Activated B cell treated with CpG ODN at 0.5 μM for 24 hours (primary cell): ENCODE measurements around the gene CD101. TPM values are rescaled to one million over a fixed set of nuclear protein-coding genes. Genes with fewer than 3 reads are reported as not detected.

Experiments used
- ATAC-seq: fragments of 200-7000 bp; cut with Tn5 transposase; one replicate; pipeline ENCODE4 v1.10.0; 2021; ENCODE audit warnings: low read depth, mild to moderate bottlenecking, moderate library complexity
- CTCF ChIA-PET: fragments of 350-600 bp; sonication (Branson Sonifier 250); formaldehyde crosslinking; loops from one replicate; lab custom pipeline; 2021; ENCODE audit warnings: antibody characterized with exemption; lab: Charles Lee
- POLR2A ChIA-PET: fragments of 350-600 bp; sonication (Branson Sonifier 250); formaldehyde crosslinking; loops from one replicate; lab custom pipeline; 2021; ENCODE audit warnings: antibody characterized with exemption; lab: Charles Lee
- DNase-seq: peaks from one replicate; pipeline ENCODE4 v3.0.0; 2022
- H3K27ac Mint-ChIP-seq: one replicate; pipeline ENCODE4 v1.8.0; 2020; ENCODE audit warnings: mixed read lengths
- H3K27me3 Mint-ChIP-seq: one replicate; pipeline ENCODE4 v1.8.0; 2021; ENCODE audit warnings: mixed read lengths
- H3K36me3 Mint-ChIP-seq: one replicate; pipeline ENCODE4 v1.8.0; 2021; ENCODE audit warnings: low read depth, mixed read lengths
- H3K4me1 Mint-ChIP-seq: one replicate; pipeline ENCODE4 v1.8.0; 2021; ENCODE audit warnings: mixed read lengths
- H3K4me3 Mint-ChIP-seq: one replicate; pipeline ENCODE4 v1.8.0; 2020; ENCODE audit warnings: mild to moderate bottlenecking, mixed read lengths
- H3K9me3 Mint-ChIP-seq: one replicate; pipeline ENCODE4 v1.8.0; 2020; ENCODE audit warnings: mixed read lengths
- intact Hi-C: fragments of 100-400 bp; cut with micrococcal nuclease; formaldehyde crosslinking; loops from one replicate; pipeline ENCODE4 v1.15.1; 2024
- total RNA-seq: library from RNA; stranded (reverse); gene quantifications from 2 replicates; pipeline ENCODE4 v1.2.3, GENCODE V29; 2022
- TF ChIP-seq, protein P1 (sequence below): fragments of 200-600 bp; IDR thresholded peaks from one replicate; pipeline ENCODE4 v1.8.0; 2022; ENCODE audit warnings: antibody characterized with exemption, mild to moderate bottlenecking

CD101 gene
- total RNA-seq, 1 donor from 2014 or later, result 0.42 TPM

DNA sequence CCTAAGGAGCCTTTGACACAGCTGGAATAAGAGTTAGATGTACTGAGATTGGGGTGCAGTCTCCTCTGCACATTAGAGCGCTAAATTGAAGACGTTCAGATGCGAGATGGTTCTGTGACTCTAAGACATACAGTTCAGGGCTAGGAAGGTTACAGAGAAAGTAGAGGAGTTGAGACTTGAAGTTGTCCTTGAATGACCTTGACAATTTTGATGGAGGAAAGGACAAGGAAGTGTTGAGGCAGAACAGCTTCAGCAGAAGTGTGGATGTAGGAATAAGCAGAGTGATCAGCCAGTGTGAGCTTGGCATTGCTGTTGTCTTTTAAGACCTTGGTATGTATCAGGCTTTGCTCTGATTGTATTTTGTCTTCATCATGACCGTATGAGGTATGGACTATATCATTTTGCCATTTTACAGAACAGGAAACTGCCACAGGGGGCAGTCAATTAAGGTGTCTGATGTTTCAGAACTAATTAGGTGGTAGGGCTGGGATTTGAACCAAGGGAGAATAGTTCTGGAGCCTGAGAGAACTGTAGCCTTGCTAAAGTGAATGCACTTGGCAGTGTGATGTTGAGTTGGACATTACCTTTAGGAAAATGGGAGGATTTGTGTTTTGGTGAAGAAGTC, 67.8 kb downstream of the CD101 start:
- Mint-ChIP-seq H3K36me3 (peaks cover 16% of the 10 kb centered on the region), H3K27ac (no peak overlapping the region), H3K4me3 (no peak overlapping the region), H3K9me3 (no peaks in the 10 kb centered on the region), H3K27me3 (no peaks in the 10 kb centered on the region), H3K4me1 (peaks cover 3% of the 10 kb centered on the region)
- intact Hi-C loops, result loop anchor here (5.0 to 10.0 kb wide), 2 partner anchors 443 to 465 kb away; no protein-coding TSS in a partner anchor
- ChIA-PET POLR2A (no interaction called here), CTCF (interaction anchor here (0.6 to 2.7 kb wide), 4 partner anchors 59 to 930 kb away, joined by 3 to 31 read pairs (median 4); no protein-coding TSS in a partner anchor)
- TF ChIP-seq, protein P1, sequence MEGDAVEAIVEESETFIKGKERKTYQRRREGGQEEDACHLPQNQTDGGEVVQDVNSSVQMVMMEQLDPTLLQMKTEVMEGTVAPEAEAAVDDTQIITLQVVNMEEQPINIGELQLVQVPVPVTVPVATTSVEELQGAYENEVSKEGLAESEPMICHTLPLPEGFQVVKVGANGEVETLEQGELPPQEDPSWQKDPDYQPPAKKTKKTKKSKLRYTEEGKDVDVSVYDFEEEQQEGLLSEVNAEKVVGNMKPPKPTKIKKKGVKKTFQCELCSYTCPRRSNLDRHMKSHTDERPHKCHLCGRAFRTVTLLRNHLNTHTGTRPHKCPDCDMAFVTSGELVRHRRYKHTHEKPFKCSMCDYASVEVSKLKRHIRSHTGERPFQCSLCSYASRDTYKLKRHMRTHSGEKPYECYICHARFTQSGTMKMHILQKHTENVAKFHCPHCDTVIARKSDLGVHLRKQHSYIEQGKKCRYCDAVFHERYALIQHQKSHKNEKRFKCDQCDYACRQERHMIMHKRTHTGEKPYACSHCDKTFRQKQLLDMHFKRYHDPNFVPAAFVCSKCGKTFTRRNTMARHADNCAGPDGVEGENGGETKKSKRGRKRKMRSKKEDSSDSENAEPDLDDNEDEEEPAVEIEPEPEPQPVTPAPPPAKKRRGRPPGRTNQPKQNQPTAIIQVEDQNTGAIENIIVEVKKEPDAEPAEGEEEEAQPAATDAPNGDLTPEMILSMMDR, result no peak
- no peak for ATAC-seq
- DNase-seq, result no peak

DNA sequence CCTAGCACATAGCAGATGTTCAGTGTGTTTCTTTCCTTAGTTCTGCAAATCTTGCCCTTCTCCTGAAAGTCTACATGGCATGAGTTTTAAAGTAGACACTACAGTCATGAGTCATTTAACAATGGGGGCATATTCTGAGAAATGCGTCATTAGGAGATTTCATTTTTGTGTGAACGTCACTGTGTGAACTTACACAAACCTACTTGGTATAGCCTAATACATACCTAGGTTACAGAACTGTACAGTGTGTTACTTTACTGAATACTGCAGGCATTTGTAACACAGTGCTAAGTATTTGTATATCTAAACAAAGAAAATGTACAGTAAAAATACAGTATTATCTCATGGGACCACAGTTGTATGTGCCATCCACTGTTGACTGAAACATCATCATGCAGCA, 68.6 kb downstream of the CD101 start:
- Mint-ChIP-seq H3K27ac (no peak overlapping the region), H3K9me3 (no peaks in the 10 kb centered on the region), H3K4me3 (no peak overlapping the region), H3K4me1 (peaks cover 3% of the 10 kb centered on the region), H3K27me3 (no peaks in the 10 kb centered on the region), H3K36me3 (peaks cover 20% of the 10 kb centered on the region)
- TF ChIP-seq, protein P1, result no peak
- ChIA-PET POLR2A (no interaction called here), CTCF (interaction anchor here (1.2 to 1.9 kb wide), 2 partner anchors 59 to 931 kb away, joined by 3 to 4 read pairs; no protein-coding TSS in a partner anchor)
- DNase-seq (no peak), ATAC-seq (no peak)
- intact Hi-C loops, result no loop called here

DNA sequence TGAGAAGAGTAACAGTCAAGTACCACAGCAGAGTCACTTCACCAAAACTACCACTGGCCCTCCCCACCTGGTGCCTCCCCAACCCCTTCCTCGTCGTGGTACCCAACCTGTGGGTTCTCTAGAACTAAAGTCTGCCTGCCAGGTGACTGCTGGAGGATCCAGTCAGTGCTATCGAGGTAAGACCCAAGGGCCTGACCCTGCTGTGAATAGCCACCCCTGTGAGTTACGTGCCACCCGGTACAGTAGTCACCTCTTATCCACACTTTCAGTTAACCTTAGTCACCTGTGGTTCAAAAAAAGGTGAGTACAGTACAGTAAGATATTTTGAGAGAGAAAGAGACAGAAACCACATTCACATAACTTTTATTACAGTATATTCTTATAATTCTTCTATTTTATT, 75.1 kb downstream of the CD101 start:
- no peak overlapping the region for H3K4me3 Mint-ChIP-seq
- DNase-seq (no peak), ATAC-seq (no peak)
- peaks cover 70% of the 10 kb centered on the region for H3K36me3 Mint-ChIP-seq
- no peaks in the 10 kb centered on the region for H3K4me1 Mint-ChIP-seq
- intact Hi-C loops, result no loop called here
- ChIA-PET POLR2A (no interaction called here), CTCF (interaction anchor here (1.0 kb wide), 1 partner anchor 339 kb away, joined by 3 read pairs; no protein-coding TSS in a partner anchor)
- TF ChIP-seq, protein P1, result no peak
- H3K27ac Mint-ChIP-seq, result no peak overlapping the region
- no peaks in the 10 kb centered on the region for H3K27me3 Mint-ChIP-seq
- no peaks in the 10 kb centered on the region for H3K9me3 Mint-ChIP-seq

DNA sequence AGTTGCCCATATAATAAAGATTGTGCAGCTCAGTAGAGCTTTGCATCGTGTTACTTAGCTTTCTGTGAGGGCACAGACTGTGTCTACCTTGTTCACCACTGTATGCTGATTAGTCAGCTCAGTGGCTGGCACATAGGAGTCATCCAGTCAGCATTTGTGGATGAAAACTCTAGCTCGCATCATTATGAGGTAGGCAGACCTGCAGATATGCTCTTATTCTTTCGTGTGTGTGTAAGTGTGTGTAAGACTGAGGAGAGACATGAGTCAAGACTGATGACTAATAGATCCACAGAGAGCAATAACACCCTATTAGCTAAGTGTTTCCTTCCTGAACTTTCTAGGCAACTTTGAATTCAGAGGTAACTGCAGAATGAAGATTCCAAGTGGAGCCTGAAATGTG, 75.7 kb downstream of the CD101 start:
- Mint-ChIP-seq H3K9me3 (no peaks in the 10 kb centered on the region), H3K27ac (no peak overlapping the region), H3K36me3 (peaks cover 75% of the 10 kb centered on the region), H3K4me3 (no peak overlapping the region), H3K4me1 (no peaks in the 10 kb centered on the region), H3K27me3 (no peaks in the 10 kb centered on the region)
- peak; percentile 47 for ATAC-seq
- DNase-seq, result no peak
- POLR2A ChIA-PET, result no interaction called here
- CTCF ChIA-PET, result no interaction called here
- TF ChIP-seq, protein P1, result no peak
- intact Hi-C loops, result no loop called here

DNA sequence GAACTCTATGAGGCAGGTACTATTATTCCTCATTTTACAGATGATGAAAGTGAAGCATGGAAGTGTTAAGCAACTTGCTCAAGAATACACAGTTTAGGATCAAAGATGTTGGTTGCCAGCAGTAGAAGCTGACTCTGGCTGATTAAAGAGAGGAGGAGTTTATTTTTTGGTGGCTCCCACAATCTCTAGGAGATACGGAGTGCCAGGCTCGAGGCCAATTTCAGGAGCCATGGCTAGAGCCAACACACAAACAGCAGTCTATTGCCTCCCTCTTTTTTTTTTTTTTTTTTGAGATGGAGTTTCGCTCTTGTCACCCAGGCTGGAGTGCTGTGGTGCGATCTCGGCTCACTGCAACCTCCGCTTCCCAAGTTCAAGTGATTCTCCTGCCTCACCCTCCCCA, 78.2 kb downstream of the CD101 start:
- H3K36me3 Mint-ChIP-seq, result peaks cover 82% of the 10 kb centered on the region
- H3K4me1 Mint-ChIP-seq, result no peaks in the 10 kb centered on the region
- intact Hi-C loops, result no loop called here
- ChIA-PET POLR2A (no interaction called here), CTCF (no interaction called here)
- TF ChIP-seq, protein P1, result no peak
- H3K27ac Mint-ChIP-seq, result no peak overlapping the region
- no peaks in the 10 kb centered on the region for H3K27me3 Mint-ChIP-seq
- ATAC-seq (no peak), DNase-seq (no peak)
- H3K4me3 Mint-ChIP-seq, result no peak overlapping the region
- no peaks in the 10 kb centered on the region for H3K9me3 Mint-ChIP-seq
